ENCODE measurements around the gene IPO9.

The IPO9 gene

GRCh38 chr1:201902198-201902597 lies 73.2 kb downstream of the IPO9 start:
- DNase-seq (ENCODE audit: low read depth in 3 of 3, low spot score in 1 of 3), result no peak

DNA sequence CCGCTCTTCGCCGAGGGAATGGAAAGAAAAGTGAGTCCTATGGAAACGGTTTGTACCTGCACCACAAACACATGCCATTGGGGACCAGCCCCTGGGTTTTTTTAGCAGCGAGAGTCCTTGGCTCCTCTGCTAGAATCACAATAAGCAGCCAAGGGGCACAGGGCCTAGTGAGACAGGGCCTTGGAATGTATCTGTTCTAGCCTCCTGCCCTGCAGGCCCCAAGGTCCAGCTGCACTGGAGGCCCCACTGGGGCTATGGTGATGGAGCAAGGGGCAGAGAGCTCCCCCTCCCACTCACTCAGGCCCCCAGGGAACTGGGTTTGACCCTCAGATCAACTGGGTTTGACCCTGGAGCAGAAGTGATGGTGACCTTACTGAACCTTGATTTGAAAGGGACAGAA lies 74.2 kb downstream of the IPO9 start:
- DNase-seq (ENCODE audit: low read depth in 3 of 3, low spot score in 1 of 3), result no peak

DNA sequence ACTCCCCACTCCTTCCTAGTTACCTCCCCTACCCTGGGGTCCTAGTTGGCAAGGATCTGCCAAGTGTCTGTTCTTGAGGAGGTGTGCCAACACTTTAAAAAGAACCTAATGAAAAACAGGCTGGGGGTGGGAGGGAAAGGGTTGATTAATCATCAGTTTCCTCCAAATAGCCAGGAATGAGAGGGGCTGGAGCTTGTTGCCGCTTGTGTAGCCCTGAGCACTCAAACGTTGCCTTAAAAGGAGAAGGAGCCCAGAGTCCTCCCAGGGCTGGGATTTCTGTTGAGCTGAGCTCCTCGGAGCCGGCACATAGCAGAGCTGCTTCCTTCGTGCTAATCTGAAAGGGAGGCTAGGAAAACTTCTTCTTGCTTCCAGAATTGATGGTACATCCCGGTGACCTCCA lies 75.6 kb downstream of the IPO9 start:
- no peak for DNase-seq (ENCODE audit: low read depth in 3 of 3, low spot score in 1 of 3)

- no peak for DNase-seq (ENCODE audit: low read depth in 3 of 3, low spot score in 1 of 3)
Observed at GRCh38 chr1:201905234-201905890, 76.4 kb downstream of the IPO9 start.

DNA sequence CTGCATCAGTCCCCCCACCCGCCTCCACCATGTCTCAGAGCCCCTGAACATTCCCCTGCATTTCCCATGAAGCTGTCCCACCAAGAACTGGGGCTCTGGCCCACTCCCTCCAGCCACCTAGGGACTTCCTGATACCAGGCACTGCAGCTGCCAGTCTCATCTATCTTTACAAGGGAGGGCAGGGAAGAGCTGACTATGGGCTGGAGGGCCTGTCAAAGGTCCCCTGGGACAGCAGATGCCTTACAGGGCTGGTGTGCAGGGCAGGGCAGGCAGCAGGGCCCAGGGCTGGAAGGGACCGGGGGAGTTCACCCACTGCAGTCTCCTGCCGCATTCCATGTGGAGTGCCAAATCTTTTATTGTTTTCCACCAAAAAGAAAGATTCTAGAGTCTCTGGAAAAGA lies 77.4 kb downstream of the IPO9 start:
- no peak for DNase-seq (ENCODE audit: low read depth in 3 of 3, low spot score in 1 of 3)

- DNase-seq (ENCODE audit: low read depth in 3 of 3, low spot score in 1 of 3), result no peak
Observed at GRCh38 chr1:201907621-201908020, 78.7 kb downstream of the IPO9 start.

- no peak for DNase-seq (ENCODE audit: low read depth in 3 of 3, low spot score in 1 of 3)
Observed at GRCh38 chr1:201911826-201912571, 83.0 kb downstream of the IPO9 start.

DNA sequence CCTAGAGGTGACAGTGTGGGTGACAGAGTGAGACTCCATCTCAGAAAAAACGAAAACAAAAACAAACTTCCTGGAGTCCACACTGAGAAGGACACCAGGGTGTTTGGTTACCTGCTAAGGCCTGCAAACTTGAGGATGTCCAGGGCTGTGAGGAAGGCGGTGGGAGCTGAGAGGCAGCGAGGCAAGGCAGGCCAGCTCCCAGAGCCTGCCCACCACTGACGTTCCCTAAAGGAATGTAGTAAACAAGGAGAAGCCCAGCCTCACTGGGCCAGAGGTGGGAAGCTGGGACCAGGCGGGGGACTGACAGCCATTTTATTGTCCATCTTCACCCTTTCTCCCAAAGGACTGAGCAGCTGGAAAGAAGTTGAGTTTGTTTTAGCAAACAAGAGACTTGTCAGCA lies 83.9 kb downstream of the IPO9 start:
- DNase-seq (ENCODE audit: low read depth in 3 of 3, low spot score in 1 of 3), result no peak

GRCh38 chr1:201914456-201915235 lies 85.7 kb downstream of the IPO9 start:
- no peak for DNase-seq (ENCODE audit: low read depth in 3 of 3, low spot score in 1 of 3)

DNA sequence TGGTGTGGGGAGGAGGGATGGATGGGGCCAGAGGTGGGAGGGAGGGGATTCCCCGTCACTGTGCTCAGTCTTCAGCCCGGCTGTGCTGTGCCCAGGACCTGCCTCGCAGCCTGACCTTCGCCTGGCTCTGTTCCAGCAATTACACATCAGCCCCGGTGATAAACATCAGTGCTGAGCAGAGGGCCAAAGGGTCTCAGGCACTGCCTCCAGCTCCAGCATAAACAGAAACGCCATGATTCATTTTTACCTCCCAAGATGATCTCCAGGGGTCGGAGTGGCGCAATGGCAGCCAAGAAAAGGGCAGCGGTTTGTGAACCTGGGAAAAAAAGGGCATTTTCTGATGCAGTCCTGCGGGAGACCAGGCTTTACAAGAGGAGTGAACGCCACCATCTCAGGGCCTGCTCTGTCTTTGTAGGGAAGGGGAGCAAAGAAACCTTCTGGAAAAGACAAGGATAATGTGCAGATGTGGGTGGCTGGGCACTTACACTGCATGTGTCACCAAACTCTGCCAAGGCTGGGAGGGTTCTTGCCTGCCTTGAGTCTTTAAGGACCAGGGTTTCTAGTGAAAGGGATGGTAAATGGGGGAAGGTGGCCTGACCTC lies 87.8 kb downstream of the IPO9 start:
- DNase-seq (ENCODE audit: low read depth in 3 of 3, low spot score in 1 of 3), result no peak

DNA sequence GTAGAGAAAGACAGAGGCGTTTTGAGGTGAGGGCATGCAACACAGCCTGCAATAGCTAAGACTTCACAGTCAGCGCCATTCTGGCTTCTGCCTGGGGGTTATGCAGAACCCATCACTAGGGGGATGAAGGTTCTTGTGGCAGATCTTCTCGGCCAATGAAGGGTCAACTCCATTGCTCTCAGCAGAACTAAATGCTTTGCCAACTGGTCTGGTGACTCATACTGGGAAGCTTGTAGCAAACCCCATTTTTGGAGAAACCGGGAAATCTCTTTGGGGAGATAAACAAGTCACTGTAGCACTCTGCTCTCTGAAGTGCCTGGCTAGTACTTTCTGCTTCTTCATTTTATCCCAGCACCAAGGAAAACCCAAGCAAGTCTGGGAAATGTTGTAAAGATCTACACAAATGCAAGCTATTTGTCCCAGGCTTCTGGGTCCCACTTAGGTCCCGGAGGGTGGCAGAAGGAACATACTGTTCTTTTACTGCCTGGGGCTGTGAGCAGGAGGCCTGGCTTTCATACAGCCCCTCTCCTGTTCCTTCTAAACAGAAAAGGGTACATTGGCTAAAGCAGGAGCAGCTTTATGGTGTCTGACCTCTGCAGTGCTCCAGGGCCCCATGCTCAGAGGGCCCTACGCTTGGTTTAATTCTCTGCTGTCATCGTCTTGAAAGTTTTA lies 88.5 kb downstream of the IPO9 start:
- DNase-seq (ENCODE audit: low read depth in 3 of 3, low spot score in 1 of 3), result no peak

- DNase-seq (ENCODE audit: low read depth in 3 of 3, low spot score in 1 of 3), result no peak
Observed at GRCh38 chr1:201918343-201918742, 89.4 kb downstream of the IPO9 start.

- DNase-seq (ENCODE audit: low read depth in 3 of 3, low spot score in 1 of 3), result no peak
Observed at GRCh38 chr1:201921952-201922558, 93.1 kb downstream of the IPO9 start.

DNA sequence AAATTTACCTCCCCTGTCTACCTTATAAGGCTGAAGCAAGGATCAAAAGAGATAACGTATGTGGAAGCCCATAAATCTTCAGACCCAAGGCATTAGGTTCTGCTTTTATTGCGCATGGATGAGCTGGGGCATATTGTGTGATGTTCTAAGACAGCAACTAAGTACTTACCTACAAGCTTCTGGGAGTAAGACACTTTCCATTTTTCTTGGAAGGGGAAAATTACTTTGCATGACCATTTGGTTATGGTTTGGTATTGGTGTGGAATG lies 96.3 kb downstream of the IPO9 start:
- DNase-seq (ENCODE audit: low read depth in 3 of 3, low spot score in 1 of 3), result no peak

- DNase-seq (ENCODE audit: low read depth in 3 of 3, low spot score in 1 of 3), result no peak
Observed at GRCh38 chr1:201925981-201926645, 97.2 kb downstream of the IPO9 start.

GRCh38 chr1:201928266-201928665 lies 99.3 kb downstream of the IPO9 start:
- DNase-seq (ENCODE audit: low read depth in 3 of 3, low spot score in 1 of 3), result no peak

DNA sequence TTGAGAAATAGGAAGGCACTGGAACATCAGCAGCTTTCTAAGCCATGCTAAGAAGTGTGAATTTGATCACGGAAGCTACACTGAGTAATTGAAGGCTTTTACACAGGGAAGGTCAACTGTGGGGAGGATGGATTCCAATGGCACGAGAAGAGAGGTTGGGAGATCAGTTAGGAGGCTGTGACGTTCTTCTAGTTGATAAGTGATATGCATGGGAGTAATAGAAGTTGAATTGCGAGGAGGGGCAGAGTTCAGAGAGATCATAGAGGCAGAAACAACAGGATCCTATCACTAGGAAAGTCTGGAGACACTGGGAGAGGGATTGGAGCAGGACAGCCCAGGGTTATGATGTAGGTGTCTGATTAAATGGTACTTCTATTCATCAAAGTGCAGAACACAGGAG lies 101.2 kb downstream of the IPO9 start:
- no peak for DNase-seq (ENCODE audit: low read depth in 3 of 3, low spot score in 1 of 3)

GRCh38 chr1:201930803-201931202 lies 101.8 kb downstream of the IPO9 start:
- DNase-seq (ENCODE audit: low read depth in 3 of 3, low spot score in 1 of 3), result no peak

Data from stimulated activated CD4-positive, alpha-beta T cell treated with anti-CD3 and anti-CD28 coated beads, TNF-alpha, amount 100 ng/mL, for 1 hour (primary cell).